H1 (cell line): ENCODE measurements around the gene B3GAT2. TPM values are rescaled to one million over a fixed set of nuclear protein-coding genes. Genes with fewer than 3 reads are reported as not detected.

Experiments used
- CTCF ChIA-PET: fragments of 300-600 bp; sonication (Branson Sonifier 250); formaldehyde crosslinking; loops from one replicate; lab custom pipeline; 2021; ENCODE audit not compliant: partially characterized antibody; lab: Charles Lee
- POLR2A ChIA-PET: fragments of 300-600 bp; sonication (Branson Sonifier 250); formaldehyde crosslinking; loops from one replicate; lab custom pipeline; 2021; ENCODE audit warnings: inconsistent platforms; ENCODE audit not compliant: partially characterized antibody; lab: Charles Lee
- DNase-seq, 2 experiments: peaks; one replicate each; pipeline versions ENCODE4 v3.0.0 to v3.0.0-alpha.2; 2010 to 2022; ENCODE audit warnings: low spot score in 2 of 2, low read depth in 1 of 2, mixed read lengths in 1 of 2
- FAIRE-seq: peaks from 2 replicates; lab custom pipeline; 2011; peaks lifted over from hg19 to GRCh38; lab: Jason Lieb, UNC
- H2AFZ ChIP-seq: 2 replicates; pipeline ENCODE4 v1.8.1; 2012; ENCODE audit warnings: low read length, inconsistent platforms
- H2AK5ac ChIP-seq: 2 replicates; pipeline ENCODE4 v1.6.1; 2013; ENCODE audit warnings: low read depth, low read length
- H2BK120ac ChIP-seq: replicated peaks from 2 replicates; pipeline ENCODE3; 2013; ENCODE audit warnings: low read depth, low read length, inconsistent platforms
- H2BK12ac ChIP-seq: 2 replicates; pipeline ENCODE4 v1.6.1; 2013; ENCODE audit warnings: low read depth, low read length
- H2BK15ac ChIP-seq: 2 replicates; pipeline ENCODE4 v1.6.1; 2013; ENCODE audit warnings: low read length
- H2BK20ac ChIP-seq: 2 replicates; pipeline ENCODE4 v1.6.1; 2013; ENCODE audit warnings: low read length
- H2BK5ac ChIP-seq: 2 replicates; pipeline ENCODE4 v1.6.1; 2013; ENCODE audit warnings: low read depth, low read length
- H3K14ac ChIP-seq: 2 replicates; pipeline ENCODE4 v1.6.1; 2013; ENCODE audit warnings: inconsistent platforms; ENCODE audit not compliant: insufficient read length
- H3K18ac ChIP-seq: 2 replicates; pipeline ENCODE4 v1.6.1; 2013; ENCODE audit warnings: low read length; ENCODE audit errors: extremely low read depth
- H3K23ac ChIP-seq: 2 replicates; pipeline ENCODE4 v1.6.1; 2013; ENCODE audit warnings: inconsistent platforms; ENCODE audit not compliant: insufficient read length
- H3K23me2 ChIP-seq: 2 replicates; pipeline ENCODE4 v1.6.1; 2013; ENCODE audit warnings: low read depth, low read length
- H3K27ac ChIP-seq: 2 replicates; pipeline ENCODE4 v1.6.1; 2011; ENCODE audit warnings: low read depth, low read length, inconsistent platforms
- H3K27me3 ChIP-seq, 4 experiments: replicated peaks in 1 of 4; 1 replicate in 1 of 4; 2 replicates in 3 of 4; pipeline versions ENCODE4 v1.6.1 to v1.8.1; 2011 to 2013; ENCODE audit warnings: low read length in 3 of 4, mild to moderate bottlenecking in 3 of 4, inconsistent platforms in 2 of 4, mixed read lengths in 2 of 4, moderate library complexity in 1 of 4; ENCODE audit not compliant: control insufficient read depth in 3 of 4, insufficient read depth in 3 of 4; ENCODE audit errors: extremely low read depth in 1 of 4
- H3K36me3 ChIP-seq, 4 experiments: 2 replicates each; pipeline versions ENCODE4 v1.6.1 to v1.8.1; 2011 to 2013; ENCODE audit warnings: mild to moderate bottlenecking in 4 of 4, low read length in 3 of 4, moderate library complexity in 2 of 4, control low read depth in 1 of 4, inconsistent platforms in 1 of 4; ENCODE audit not compliant: insufficient read depth in 4 of 4, control insufficient read depth in 2 of 4
- H3K4ac ChIP-seq: replicated peaks from 2 replicates; pipeline ENCODE3; 2013; ENCODE audit warnings: low read length, low read depth, mixed read lengths, inconsistent platforms; ENCODE audit not compliant: insufficient read length
- H3K4me1 ChIP-seq, 4 experiments: replicated peaks in 1 of 4; 1 replicate in 1 of 4; 2 replicates in 3 of 4; pipeline versions ENCODE4 v1.6.1 to v1.8.1; 2011 to 2013; ENCODE audit warnings: low read length in 3 of 4, inconsistent platforms in 2 of 4, mixed read lengths in 1 of 4; ENCODE audit not compliant: insufficient read depth in 4 of 4, control insufficient read depth in 3 of 4
- H3K4me2 ChIP-seq, 2 experiments: 2 replicates each; pipeline versions ENCODE4 v1.6.1 to v1.8.1; 2011 to 2013; ENCODE audit warnings: low read depth in 2 of 2, low read length in 2 of 2, control low read depth in 1 of 2, inconsistent platforms in 1 of 2, mild to moderate bottlenecking in 1 of 2; ENCODE audit not compliant: insufficient read depth in 1 of 2
- H3K4me3 ChIP-seq, 4 experiments: fragments of 200-600, 300-600 bp in 1 of 4; sonication (generic), shearing (Covaris generic), sonication (Bioruptor Twin) in 1 of 4; 2 replicates each; pipeline versions ENCODE4 v1.5.1 to v1.8.1; 2011 to 2016; ENCODE audit warnings: low read length in 4 of 4, low read depth in 3 of 4, control low read depth in 2 of 4, inconsistent platforms in 2 of 4, mild to moderate bottlenecking in 2 of 4, mixed read lengths in 1 of 4, moderate library complexity in 1 of 4; ENCODE audit not compliant: insufficient read depth in 2 of 4; ENCODE audit errors: extremely low read depth in 1 of 4
- H3K56ac ChIP-seq: replicated peaks from 2 replicates; pipeline ENCODE3; 2013; ENCODE audit warnings: low read depth, mild to moderate bottlenecking, mixed read lengths, low read length, inconsistent platforms; ENCODE audit not compliant: insufficient read length
- H3K79me1 ChIP-seq: 2 replicates; pipeline ENCODE4 v1.6.1; 2013; ENCODE audit warnings: low read depth, low read length, control low read depth
- H3K79me2 ChIP-seq, 2 experiments: 2 replicates each; pipeline versions ENCODE4 v1.6.1 to v1.8.1; 2012 to 2013; ENCODE audit warnings: low read length in 2 of 2, mild to moderate bottlenecking in 2 of 2, inconsistent platforms in 1 of 2; ENCODE audit not compliant: insufficient read depth in 2 of 2, control insufficient read depth in 1 of 2
- H3K9ac ChIP-seq, 4 experiments: replicated peaks in 1 of 4; 1 replicate in 1 of 4; 2 replicates in 3 of 4; pipeline versions ENCODE4 v1.6.1 to v1.8.1; 2011 to 2013; ENCODE audit warnings: low read depth in 3 of 4, low read length in 3 of 4, control low read depth in 2 of 4, mild to moderate bottlenecking in 2 of 4, moderate library complexity in 2 of 4, inconsistent platforms in 1 of 4; ENCODE audit errors: extremely low read depth in 1 of 4
- H3K9me3 ChIP-seq, 2 experiments: 2 replicates each; pipeline versions ENCODE4 v1.6.1 to v1.8.1; 2012 to 2013; ENCODE audit warnings: mild to moderate bottlenecking in 2 of 2, moderate library complexity in 2 of 2, control low read depth in 1 of 2, inconsistent platforms in 1 of 2, low read depth in 1 of 2, low read length in 1 of 2, mixed read lengths in 1 of 2; ENCODE audit not compliant: insufficient read depth in 2 of 2
- H4K20me1 ChIP-seq, 2 experiments: replicated peaks in 1 of 2; 2 replicates each; pipeline versions ENCODE3 to v1.8.1; 2011 to 2013; ENCODE audit warnings: inconsistent platforms in 2 of 2, low read length in 2 of 2, mild to moderate bottlenecking in 1 of 2; ENCODE audit not compliant: insufficient read depth in 2 of 2, control insufficient read depth in 1 of 2
- H4K5ac ChIP-seq: 2 replicates; pipeline ENCODE4 v1.6.1; 2013; ENCODE audit warnings: low read length, low read depth, mixed read lengths, inconsistent platforms; ENCODE audit not compliant: insufficient read length
- H4K8ac ChIP-seq: 2 replicates; pipeline ENCODE4 v1.8.0; 2013; ENCODE audit warnings: mild to moderate bottlenecking, moderate library complexity, low read length, inconsistent platforms; ENCODE audit not compliant: insufficient read depth; ENCODE audit errors: extremely low read depth
- H4K91ac ChIP-seq: replicated peaks from 2 replicates; pipeline ENCODE3; 2013; ENCODE audit warnings: low read length, mixed read lengths, inconsistent platforms; ENCODE audit not compliant: insufficient read length
- CBX8 ChIP-seq: fragments of 300-800, 300-1000 bp; sonication (generic); IDR thresholded peaks from 2 replicates; pipeline ENCODE4 v1.7.1; 2016; ENCODE audit warnings: low read depth, low read length, borderline replicate concordance
- KDM5A ChIP-seq: fragments of 200-600 bp; IDR thresholded peaks from 2 replicates; pipeline ENCODE4 v1.7.1; 2012; ENCODE audit warnings: mild to moderate bottlenecking, low read length, inconsistent platforms, mixed read lengths
- POLR2A ChIP-seq, 2 experiments: IDR thresholded peaks; 1 replicate in 1 of 2; 2 replicates in 1 of 2; pipeline ENCODE4 v1.6.1; 2011; ENCODE audit warnings: low read depth in 2 of 2, low read length in 2 of 2, mild to moderate bottlenecking in 2 of 2; ENCODE audit errors: control extremely low read depth in 1 of 2
- RXRA ChIP-seq: IDR thresholded peaks from 2 replicates; pipeline ENCODE4 v1.6.1; 2011; ENCODE audit warnings: low read depth, mild to moderate bottlenecking, low read length, moderate library complexity; ENCODE audit not compliant: insufficient read depth
- SIRT6 ChIP-seq: IDR thresholded peaks from one replicate; pipeline ENCODE4 v1.7.1; 2012; ENCODE audit warnings: low read length, inconsistent platforms
- TBP ChIP-seq: IDR thresholded peaks from 2 replicates; pipeline ENCODE4 v1.6.1; 2011; ENCODE audit warnings: low read depth, low read length, improper control_type of control experiment
- WGBS, 2 experiments: shearing (Covaris generic) in 1 of 2; methylation state at CpG; one replicate each; pipeline versions ENCODE4 v1.1.6 to v1.1.7; 2013 to 2015; ENCODE audit warnings: low lambda C conversion rate in 2 of 2, mixed read lengths in 2 of 2, inconsistent platforms in 1 of 2, low coverage in 1 of 2, missing lambda C conversion rate in 1 of 2; ENCODE audit not compliant: insufficient replicate concordance in 2 of 2, insufficient coverage in 1 of 2, insufficient read length in 1 of 2; ENCODE audit errors: extremely low coverage in 1 of 2, missing lambda C conversion rate in 1 of 2; 5-methylcytosine and 5-hydroxymethylcytosine counted together
- polyA plus RNA-seq, 7 experiments: library from polyadenylated mRNA; depleted of rRNA in 3 of 7; stranded (reverse) in 5 of 7; unstranded in 2 of 7; fragments of >200 nt in 5 of 7; fragments of 200-250 nt in 2 of 7; gene quantifications; 1 replicate in 5 of 7; 2 replicates in 1 of 7; 4 replicates in 1 of 7; pipeline versions ENCODE4 v1.2.1 to v1.2.3, GENCODE V29; 2011 to 2013; ENCODE audit warnings: missing spikeins in 2 of 7, mixed read lengths in 2 of 7
- total RNA-seq: library from RNA; stranded (reverse); fragmentation: NEBNext Ultra II Directional; extraction: Animal tissue kit (Norgen Biotek cat#: 25700); gene quantifications from 2 replicates; pipeline ENCODE4 v1.2.1, GENCODE V29; 2021

Gene B3GAT2
- total and polyA plus RNA-seq, 2 of the 8 experiments (the other 6 are each of a cell fraction or from before 2014, with no cell fraction given): 0.83 to 1.9 TPM

DNA sequence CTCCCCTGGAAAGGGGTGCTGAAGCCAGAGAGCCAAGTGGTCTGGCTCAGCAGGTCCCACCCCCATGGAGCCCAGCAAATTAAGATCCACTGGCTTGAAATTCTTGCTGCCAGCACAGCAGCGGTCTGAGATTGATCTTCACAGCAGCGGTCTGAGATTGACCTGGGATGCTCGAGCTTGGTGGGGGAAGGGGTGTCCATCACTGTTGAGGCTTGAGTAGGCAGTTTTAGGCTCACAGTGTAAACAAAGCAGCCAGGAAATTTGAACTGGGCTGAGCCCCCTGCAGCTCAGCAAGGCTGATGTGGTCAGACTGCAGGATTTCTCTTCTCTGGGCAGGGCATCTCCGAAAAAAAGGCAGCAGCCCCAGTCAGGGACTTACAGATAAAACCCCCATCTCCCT, 41.3 kb upstream of the B3GAT2 start:
- H2BK120ac ChIP-seq: no peak overlapping the region
- H3K23ac ChIP-seq: no peak overlapping the region
- H4K8ac ChIP-seq: no peak overlapping the region
- no peak overlapping the region for H3K4me3 ChIP-seq
- no peak overlapping the region for H3K18ac ChIP-seq
- H3K56ac ChIP-seq: no peak overlapping the region
- no peak overlapping the region for H2BK5ac ChIP-seq
- H3K9me3 ChIP-seq: no peaks in the 10 kb centered on the region
- no peak for TF ChIP-seq POLR2A (IDR thresholded peaks at IDR 0.05; ENCODE audit: control extremely low read depth in 1 of 2, low read depth in 2 of 2, low read length in 2 of 2)
- no peak for TF ChIP-seq CBX8
- no peak for TF ChIP-seq RXRA
- no peak for TF ChIP-seq TBP
- TF ChIP-seq KDM5A: no peak
- no peak for TF ChIP-seq SIRT6
- FAIRE-seq: no peak
- H4K20me1 ChIP-seq: no peaks in the 10 kb centered on the region
- H2BK15ac ChIP-seq: no peak overlapping the region
- no peak overlapping the region for H2AK5ac ChIP-seq
- H3K27ac ChIP-seq: no peak overlapping the region
- no peak overlapping the region for H2BK20ac ChIP-seq
- ChIA-PET CTCF (interaction anchor here (0.6 to 1.0 kb wide), 3 partner anchors 14 to 155 kb away, joined by 3 to 5 read pairs (median 4); partner anchors contain the start of gene B3GAT2), POLR2A (no interaction called here)
- H3K36me3 ChIP-seq: no peaks in the 10 kb centered on the region
- DNase-seq: no peak
- no peak overlapping the region for H3K9ac ChIP-seq
- H3K27me3 ChIP-seq: no peaks in the 10 kb centered on the region
- no peaks in the 10 kb centered on the region for H3K23me2 ChIP-seq
- no peak overlapping the region for H3K4me2 ChIP-seq
- no peaks in the 10 kb centered on the region for H3K79me1 ChIP-seq
- 91% methylated on average over 3 of the region's 4 CpGs; no CpG with 5 or more reads in 1 of the 2 experiments for WGBS, 2 experiments
- H3K4me1 ChIP-seq: no peaks in the 10 kb centered on the region
- no peak overlapping the region for H3K4ac ChIP-seq
- H4K91ac ChIP-seq: no peak overlapping the region
- no peaks in the 10 kb centered on the region for H3K79me2 ChIP-seq
- no peak overlapping the region for H3K14ac ChIP-seq
- no peak overlapping the region for H2BK12ac ChIP-seq
- H4K5ac ChIP-seq: no peak overlapping the region
- H2AFZ ChIP-seq: 0 out of 2 replicates have a peak overlapping the region, but pooled peaks have one; percentile 32
